ENCODE results near the gene NDUFB2. TPM values are rescaled to one million over a fixed set of nuclear protein-coding genes. Genes with fewer than 3 reads are reported as not detected.
"Not testable (repeated sequence)": the region's sequence is repeated elsewhere in the genome, so short reads cannot be mapped to it uniquely, and the experiment has no call there.

NDUFB2 gene
- total RNA-seq, 1 donor, result 56.5 TPM

- Histone ChIP-seq H3K79me2 (ENCODE audit: insufficient read depth, low read length) (no peaks in the 10 kb centered on the region), H3K36me3 (ENCODE audit: insufficient read depth, low read length) (peaks cover 14% of the 10 kb centered on the region), H3K4me2 (ENCODE audit: insufficient read depth, low read length) (no peak overlapping the region), H3K4me3 (ENCODE audit: insufficient read depth, low read length) (no peak overlapping the region), H3K27ac (ENCODE audit: low read depth, low read length) (no peak overlapping the region), H3K27me3 (ENCODE audit: insufficient read depth, low read length) (no peaks in the 10 kb centered on the region), H3K9me3 (ENCODE audit: low read depth, low read length) (no peaks in the 10 kb centered on the region), H3K4me1 (ENCODE audit: insufficient read depth, low read length) (peaks cover 6% of the 10 kb centered on the region), H2AFZ (ENCODE audit: low read length) (no peak overlapping the region), H4K20me1 (ENCODE audit: insufficient read depth, low read length) (no peaks in the 10 kb centered on the region)
- no peak for TF ChIP-seq CTCF (IDR thresholded peaks at IDR 0.05; ENCODE audit: extremely low read depth, low read depth, low read length)
- no peak for DNase-seq (ENCODE audit: insufficient read length, low spot score, missing footprints)
These were observed 5.0 kb upstream of the NDUFB2 start for GRCh38 chr7:140691376-140692045.

- not testable (repeated sequence) for H3K27me3 ChIP-seq (ENCODE audit: insufficient read depth, low read length); H3K9me3 ChIP-seq (ENCODE audit: low read depth, low read length); H3K4me2 ChIP-seq (ENCODE audit: insufficient read depth, low read length); H3K27ac ChIP-seq (ENCODE audit: low read depth, low read length); H3K4me3 ChIP-seq (ENCODE audit: insufficient read depth, low read length); H4K20me1 ChIP-seq (ENCODE audit: insufficient read depth, low read length); DNase-seq (ENCODE audit: insufficient read length, low spot score, missing footprints); H2AFZ ChIP-seq (ENCODE audit: low read length)
- H3K79me2 ChIP-seq (ENCODE audit: insufficient read depth, low read length), result peaks cover 21% of the 10 kb centered on the region
- H3K36me3 ChIP-seq (ENCODE audit: insufficient read depth, low read length), result peaks cover 14% of the 10 kb centered on the region
- peaks cover 17% of the 10 kb centered on the region for H3K4me1 ChIP-seq (ENCODE audit: insufficient read depth, low read length)
These were observed 2.7 kb upstream of the NDUFB2 start for GRCh38 chr7:140693849-140694248.

- no peak overlapping the region for H3K4me3 ChIP-seq (ENCODE audit: insufficient read depth, low read length)
- H3K27me3 ChIP-seq (ENCODE audit: insufficient read depth, low read length), result no peaks in the 10 kb centered on the region
- H4K20me1 ChIP-seq (ENCODE audit: insufficient read depth, low read length), result peaks cover 8% of the 10 kb centered on the region
- H3K9me3 ChIP-seq (ENCODE audit: low read depth, low read length), result no peaks in the 10 kb centered on the region
- H2AFZ ChIP-seq (ENCODE audit: low read length), result no peak overlapping the region
- H3K36me3 ChIP-seq (ENCODE audit: insufficient read depth, low read length), result peaks cover 14% of the 10 kb centered on the region
- H3K4me2 ChIP-seq (ENCODE audit: insufficient read depth, low read length), result no peak overlapping the region
- peaks cover 28% of the 10 kb centered on the region for H3K79me2 ChIP-seq (ENCODE audit: insufficient read depth, low read length)
- DNase-seq (ENCODE audit: insufficient read length, low spot score, missing footprints), result peak; percentile 61
- no peak for TF ChIP-seq CTCF (IDR thresholded peaks at IDR 0.05; ENCODE audit: extremely low read depth, low read depth, low read length)
- no peak overlapping the region for H3K27ac ChIP-seq (ENCODE audit: low read depth, low read length)
- H3K4me1 ChIP-seq (ENCODE audit: insufficient read depth, low read length), result peaks cover 17% of the 10 kb centered on the region
These were observed 1.9 kb upstream of the NDUFB2 start for GRCh38 chr7:140694592-140694991.

GRCh38 chr7:140695381-140695780 is 1.1 kb upstream of the NDUFB2 start:
- no peak for TF ChIP-seq CTCF (IDR thresholded peaks at IDR 0.05; ENCODE audit: extremely low read depth, low read depth, low read length)
- Histone ChIP-seq H3K79me2 (ENCODE audit: insufficient read depth, low read length) (peaks cover 36% of the 10 kb centered on the region), H2AFZ (ENCODE audit: low read length) (no peak overlapping the region), H3K9me3 (ENCODE audit: low read depth, low read length) (no peaks in the 10 kb centered on the region), H3K27me3 (ENCODE audit: insufficient read depth, low read length) (no peaks in the 10 kb centered on the region), H4K20me1 (ENCODE audit: insufficient read depth, low read length) (peaks cover 8% of the 10 kb centered on the region), H3K4me2 (ENCODE audit: insufficient read depth, low read length) (no peak overlapping the region), H3K36me3 (ENCODE audit: insufficient read depth, low read length) (peaks cover 14% of the 10 kb centered on the region), H3K4me3 (ENCODE audit: insufficient read depth, low read length) (no peak overlapping the region), H3K27ac (ENCODE audit: low read depth, low read length) (peak overlapping the region; percentile 81), H3K4me1 (ENCODE audit: insufficient read depth, low read length) (peaks cover 17% of the 10 kb centered on the region)
- no peak for DNase-seq (ENCODE audit: insufficient read length, low spot score, missing footprints)
